Activated CD8-positive, alpha-beta memory T cell treated with anti-CD3 and anti-CD28 coated beads, Interleukin-2, amount 10 ng/mL, durations not matched to agents 7 days and 5 days (primary cell): ENCODE measurements around the gene ELK3. TPM values are rescaled to one million over a fixed set of nuclear protein-coding genes. Genes with fewer than 3 reads are reported as not detected.
A peak's percentile ranks its signal among the peaks of the same experiment; 100 is the strongest.

Experiments used
- ATAC-seq: fragments of 150-1000 bp; cut with Tn5 transposase; one replicate; pipeline ENCODE4 v1.10.0; 2021; ENCODE audit warnings: moderate library complexity
- CTCF ChIA-PET: fragments of 350-600 bp; sonication (Branson Sonifier 250); formaldehyde crosslinking; loops from one replicate; lab custom pipeline; 2021; ENCODE audit warnings: antibody characterized with exemption; lab: Charles Lee
- DNase-seq: peaks from one replicate; pipeline ENCODE4 v3.0.0-alpha.2; 2020
- H3K27ac Mint-ChIP-seq: one replicate; pipeline ENCODE4 v1.8.0; 2021; ENCODE audit warnings: mild to moderate bottlenecking, mixed read lengths
- H3K27me3 Mint-ChIP-seq: one replicate; pipeline ENCODE4 v1.8.0; 2021; ENCODE audit warnings: mixed read lengths
- H3K36me3 Mint-ChIP-seq: one replicate; pipeline ENCODE4 v1.8.0; 2021; ENCODE audit warnings: mild to moderate bottlenecking, mixed read lengths
- H3K4me1 Mint-ChIP-seq: one replicate; pipeline ENCODE4 v1.8.0; 2021; ENCODE audit warnings: mixed read lengths
- H3K4me3 Mint-ChIP-seq: one replicate; pipeline ENCODE4 v1.8.0; 2021; ENCODE audit warnings: mild to moderate bottlenecking, moderate library complexity, mixed read lengths
- H3K9me3 Mint-ChIP-seq: one replicate; pipeline ENCODE4 v1.8.0; 2022; ENCODE audit warnings: low read depth, mixed read lengths
- total RNA-seq, 2 experiments: library from RNA; stranded (reverse); gene quantifications; one replicate each; pipeline ENCODE4 v1.2.3, GENCODE V29; 2021

Gene ELK3
- total RNA-seq, 2 experiments from 2014 or later = 16.1 to 17.1 TPM

DNA sequence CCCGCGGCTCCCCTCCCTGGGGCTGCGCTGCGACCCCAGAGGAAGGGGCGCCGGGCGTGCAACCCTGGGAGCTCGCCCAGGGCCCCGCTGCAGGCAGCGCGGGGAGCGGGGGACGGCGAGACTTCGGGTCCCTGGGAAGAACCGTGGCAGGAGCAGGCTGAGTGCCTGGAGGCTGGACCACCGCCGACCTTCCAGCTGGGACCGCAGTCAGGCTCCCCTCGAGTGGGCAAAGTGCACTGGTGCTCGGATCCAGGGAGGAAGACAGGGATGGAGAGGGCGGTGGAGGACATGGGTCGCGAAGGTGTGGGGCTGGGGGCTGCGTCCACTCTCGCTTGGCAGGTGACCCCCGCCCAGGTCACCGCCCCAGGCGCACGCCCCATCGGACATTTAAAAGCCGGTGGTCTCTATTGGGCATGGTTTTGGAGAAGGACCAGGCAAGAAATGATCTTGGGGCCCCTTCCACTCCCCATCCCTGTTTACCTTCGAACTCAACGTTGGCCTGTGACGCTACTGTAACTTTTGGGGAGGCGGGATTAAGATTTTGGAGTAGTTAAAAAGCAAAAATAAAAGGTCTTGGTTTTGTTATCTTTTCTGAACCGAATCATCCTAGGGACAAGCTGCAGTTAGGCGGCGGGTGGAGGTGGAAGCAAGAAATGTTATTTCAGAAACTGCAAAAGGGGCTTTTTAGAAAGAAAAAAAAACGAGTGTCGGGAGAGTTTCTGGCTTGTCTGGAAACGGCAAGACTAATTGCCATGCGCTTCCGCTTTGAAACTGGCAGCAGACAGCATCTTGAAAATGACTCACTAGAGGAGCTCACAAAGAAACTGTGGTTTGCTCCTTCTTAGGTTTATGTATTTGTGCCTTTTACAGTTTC is 1.0 kb downstream of the ELK3 start:
- Mint-ChIP-seq H3K36me3 (peaks cover 3% of the 10 kb centered on the region), H3K27me3 (no peaks in the 10 kb centered on the region), H3K9me3 (no peaks in the 10 kb centered on the region), H3K4me1 (peaks cover 40% of the 10 kb centered on the region), H3K27ac (peak overlapping the region; percentile 97), H3K4me3 (peak overlapping the region; percentile 97)
- CTCF ChIA-PET = interaction anchor here (0.9 to 2.0 kb wide), 6 partner anchors 10 to 159 kb away, joined by 3 to 15 read pairs (median 6); partner anchors contain the start of gene LTA4H
- DNase-seq (peak; percentile 85), ATAC-seq (peak; percentile 74)

DNA sequence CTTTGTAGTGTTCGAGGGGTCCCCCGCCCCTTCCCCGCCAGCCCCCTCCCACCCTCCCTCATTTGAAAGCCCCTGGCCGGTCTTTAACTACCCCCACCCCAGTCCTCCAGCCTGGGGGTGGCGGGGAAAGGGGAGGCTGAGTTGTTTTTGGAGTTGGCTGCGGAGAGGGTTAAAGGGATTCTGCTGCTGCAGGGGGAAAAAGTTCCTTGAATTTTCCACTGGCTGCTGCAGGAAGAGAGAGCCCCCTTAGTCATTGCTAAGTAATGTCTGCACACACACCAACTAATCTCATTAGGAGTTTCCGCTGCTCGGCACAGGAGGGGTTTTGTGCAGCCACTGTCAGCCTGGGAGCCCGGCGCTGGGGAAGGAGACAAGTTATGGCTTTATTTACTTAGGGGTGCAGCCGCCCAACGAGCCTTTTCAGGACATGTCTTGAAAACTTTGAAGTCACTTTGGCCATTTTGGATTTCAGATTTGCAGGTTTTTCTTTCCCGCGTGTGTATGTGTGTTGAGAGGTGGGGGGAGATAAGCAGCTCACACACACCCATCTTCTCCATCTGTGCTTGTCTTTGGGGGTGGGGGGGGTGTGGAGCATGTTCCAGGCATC is 1.8 kb downstream of the ELK3 start:
- ATAC-seq (peak; percentile 4), DNase-seq (peak; percentile 61)
- Mint-ChIP-seq H3K27me3 (no peaks in the 10 kb centered on the region), H3K27ac (peak overlapping the region; percentile 97), H3K9me3 (no peaks in the 10 kb centered on the region), H3K4me3 (peak overlapping the region; percentile 97), H3K36me3 (peaks cover 5% of the 10 kb centered on the region), H3K4me1 (peaks cover 40% of the 10 kb centered on the region)
- CTCF ChIA-PET = interaction anchor here (0.9 to 2.0 kb wide), 6 partner anchors 10 to 160 kb away, joined by 3 to 15 read pairs (median 6); partner anchors contain the start of gene LTA4H

DNA sequence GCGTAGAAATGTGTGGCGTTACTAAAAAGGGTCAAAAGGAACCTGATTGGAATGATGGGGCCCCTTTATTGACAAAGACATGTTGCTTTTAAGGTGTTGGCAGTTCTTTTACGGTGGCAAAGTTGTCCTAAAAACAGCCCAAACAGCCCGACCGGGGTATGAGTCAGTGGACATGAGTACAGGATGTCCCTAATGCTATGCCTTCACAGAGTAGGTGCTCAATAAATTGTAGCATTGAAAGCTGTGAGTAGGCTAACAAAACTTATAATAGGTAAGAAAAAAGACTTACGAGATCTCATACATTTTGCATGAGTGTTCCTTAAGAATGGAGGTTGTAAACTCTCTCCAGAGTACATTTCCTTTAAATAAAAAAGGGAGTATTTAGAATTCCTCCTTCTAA is 2.6 kb downstream of the ELK3 start:
- Mint-ChIP-seq H3K4me1 (peaks cover 40% of the 10 kb centered on the region), H3K27ac (peak overlapping the region; percentile 97), H3K9me3 (no peaks in the 10 kb centered on the region), H3K4me3 (peak overlapping the region; percentile 97), H3K36me3 (peaks cover 5% of the 10 kb centered on the region), H3K27me3 (no peaks in the 10 kb centered on the region)
- ATAC-seq (no peak), DNase-seq (no peak)
- CTCF ChIA-PET = interaction anchor here (1.1 to 2.5 kb wide), 2 partner anchors 18 to 161 kb away, joined by 4 to 8 read pairs; partner anchors contain the start of gene LTA4H

DNA sequence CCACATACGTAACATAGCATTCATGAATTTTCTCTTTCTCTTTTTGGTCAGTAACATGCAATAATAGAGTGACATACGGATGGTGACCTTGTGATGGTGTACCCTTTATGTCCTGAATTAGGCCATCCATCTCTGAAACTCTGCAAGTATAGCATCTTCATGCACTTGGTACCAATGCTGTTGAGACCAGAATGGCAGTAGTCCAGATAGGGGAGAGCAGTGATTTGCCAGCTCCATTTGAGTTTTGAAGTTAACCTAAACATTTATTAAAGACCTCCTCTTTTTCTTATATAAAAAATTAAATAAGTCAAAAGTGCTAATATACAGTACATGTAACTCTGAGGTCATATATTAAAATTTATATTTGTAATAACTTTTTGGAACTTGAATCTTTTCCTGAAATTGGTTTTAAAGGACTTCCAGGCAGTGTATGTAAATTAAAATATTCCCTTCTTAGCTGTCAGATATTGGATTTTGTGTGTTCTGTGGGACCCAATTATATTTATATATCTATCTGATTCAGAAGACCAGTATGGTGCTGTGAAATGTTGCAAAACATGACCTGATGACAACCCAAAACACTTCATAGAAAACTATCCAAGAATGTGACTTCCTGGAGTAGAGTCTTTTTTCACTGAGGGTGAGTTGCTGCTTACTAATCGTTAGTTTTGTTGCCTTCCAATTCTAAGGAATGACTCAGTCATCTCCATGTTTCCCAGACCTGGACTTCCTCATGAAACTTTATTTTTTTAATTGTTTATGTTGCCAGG is 3.5 kb downstream of the ELK3 start:
- peak overlapping the region; percentile 44 for H3K27ac Mint-ChIP-seq
- H3K4me3 Mint-ChIP-seq = no peak overlapping the region
- DNase-seq (no peak), ATAC-seq (no peak)
- H3K36me3 Mint-ChIP-seq = peaks cover 10% of the 10 kb centered on the region
- CTCF ChIA-PET = interaction anchor here (1.3 to 2.5 kb wide), 2 partner anchors 11 to 17 kb away, joined by 3 to 8 read pairs; no protein-coding TSS in a partner anchor
- no peaks in the 10 kb centered on the region for H3K27me3 Mint-ChIP-seq
- H3K4me1 Mint-ChIP-seq = peaks cover 45% of the 10 kb centered on the region
- no peaks in the 10 kb centered on the region for H3K9me3 Mint-ChIP-seq

DNA sequence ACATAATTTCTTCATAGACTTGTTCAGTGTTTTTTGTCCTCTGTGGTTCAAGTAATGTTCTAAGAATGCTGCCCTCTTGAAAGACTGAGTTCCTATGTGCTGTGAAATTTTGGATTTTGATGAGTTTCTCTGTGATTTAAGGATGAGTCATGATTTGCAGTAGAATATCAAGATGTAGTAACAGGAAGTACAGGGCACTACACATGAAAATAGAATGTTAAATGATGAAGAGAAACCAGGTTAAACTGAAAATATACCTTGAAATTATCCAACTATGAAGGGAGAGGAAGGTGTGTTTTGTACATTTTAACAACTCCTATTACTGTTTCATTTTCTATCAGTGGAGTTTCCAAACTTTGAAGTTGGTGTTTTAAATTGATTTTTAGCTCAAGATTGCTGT is 4.8 kb downstream of the ELK3 start:
- DNase-seq (no peak), ATAC-seq (peak; percentile 17)
- CTCF ChIA-PET = interaction anchor here (0.9 to 2.5 kb wide), 5 partner anchors 12 to 201 kb away, joined by 3 to 8 read pairs (median 3); partner anchors contain the start of gene CDK17
- H3K27ac Mint-ChIP-seq = peak overlapping the region; percentile 42
- no peaks in the 10 kb centered on the region for H3K9me3 Mint-ChIP-seq
- peaks cover 18% of the 10 kb centered on the region for H3K36me3 Mint-ChIP-seq
- H3K4me3 Mint-ChIP-seq = peak overlapping the region; percentile 2
- H3K4me1 Mint-ChIP-seq = peaks cover 39% of the 10 kb centered on the region
- H3K27me3 Mint-ChIP-seq = no peaks in the 10 kb centered on the region

DNA sequence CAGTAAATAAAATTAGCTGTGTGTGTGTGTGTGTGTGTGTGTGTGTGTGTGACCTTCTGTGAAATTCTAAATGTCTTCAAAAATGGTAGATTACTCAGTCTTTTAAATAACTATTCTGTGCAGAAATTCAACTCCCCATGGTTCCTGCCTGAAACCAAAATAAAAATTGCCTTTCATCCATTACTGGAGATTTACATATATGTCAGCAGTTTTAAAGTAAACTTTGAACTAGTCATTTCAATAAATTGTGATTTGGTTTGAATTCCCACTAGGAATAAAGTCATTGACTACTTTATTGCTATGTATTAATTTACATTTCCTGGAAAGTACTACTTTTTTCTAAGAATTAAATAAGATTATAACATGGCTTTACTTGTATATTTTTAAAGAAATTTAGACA is 5.3 kb downstream of the ELK3 start:
- Mint-ChIP-seq H3K27me3 (no peaks in the 10 kb centered on the region), H3K4me3 (no peak overlapping the region), H3K36me3 (peaks cover 19% of the 10 kb centered on the region), H3K9me3 (no peaks in the 10 kb centered on the region), H3K4me1 (peaks cover 38% of the 10 kb centered on the region), H3K27ac (peak overlapping the region; percentile 42)
- DNase-seq (no peak), ATAC-seq (no peak)
- CTCF ChIA-PET = interaction anchor here (1.4 to 1.6 kb wide), 2 partner anchors 14 to 201 kb away, joined by 3 to 5 read pairs; partner anchors contain the start of gene CDK17

DNA sequence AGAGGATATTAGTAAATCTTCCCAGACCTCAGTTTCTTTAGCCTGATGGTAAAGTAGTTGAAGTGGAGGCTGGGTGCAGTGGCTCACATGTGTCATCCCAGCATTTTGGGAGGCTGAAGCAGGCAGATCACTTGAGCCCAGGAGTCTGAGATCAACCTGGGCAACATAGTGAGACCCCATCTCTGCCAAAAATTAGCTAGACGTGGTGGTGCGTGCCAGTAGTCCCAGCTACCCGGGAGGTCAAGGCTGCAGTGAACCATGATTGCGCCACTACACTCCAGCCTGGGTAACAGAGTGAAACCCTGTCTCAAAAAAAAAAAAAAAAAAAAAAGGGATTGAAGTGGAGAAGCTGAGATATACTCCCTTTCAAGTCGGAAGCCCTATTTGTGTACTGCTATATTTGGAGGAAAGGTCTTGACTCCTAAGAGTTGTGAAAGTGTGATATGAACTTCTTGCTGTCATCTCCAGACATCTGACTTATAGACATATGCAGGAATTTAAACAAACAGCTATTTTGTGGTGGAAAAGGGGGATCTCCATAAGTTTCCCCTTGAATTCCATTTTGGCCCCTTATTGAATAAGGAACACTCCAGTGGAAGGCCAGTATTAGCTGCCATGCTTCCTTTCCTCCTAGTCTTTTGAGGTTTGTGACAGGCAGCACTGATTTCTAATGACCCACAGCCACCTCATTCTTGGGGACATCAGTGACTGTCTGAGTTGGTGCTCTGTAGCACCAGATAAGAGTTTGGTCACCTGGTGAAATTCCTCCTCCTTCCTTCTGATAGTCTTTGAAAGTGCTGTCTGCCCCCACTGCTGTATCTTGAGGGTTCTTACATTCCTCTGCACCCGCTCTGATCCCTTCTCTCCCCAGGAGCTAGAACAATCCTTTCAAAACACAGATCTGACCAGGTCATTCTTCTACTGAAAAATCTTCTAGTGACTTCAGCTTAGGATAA is 7.4 kb downstream of the ELK3 start:
- Mint-ChIP-seq H3K27ac (no peak overlapping the region), H3K9me3 (no peaks in the 10 kb centered on the region), H3K27me3 (no peaks in the 10 kb centered on the region), H3K4me3 (no peak overlapping the region), H3K36me3 (peaks cover 31% of the 10 kb centered on the region), H3K4me1 (peaks cover 50% of the 10 kb centered on the region)
- ATAC-seq (no peak), DNase-seq (no peak)
- CTCF ChIA-PET = interaction anchor here (0.7 to 1.2 kb wide), 3 partner anchors 11 to 85 kb away, joined by 3 to 5 read pairs (median 4); no protein-coding TSS in a partner anchor

DNA sequence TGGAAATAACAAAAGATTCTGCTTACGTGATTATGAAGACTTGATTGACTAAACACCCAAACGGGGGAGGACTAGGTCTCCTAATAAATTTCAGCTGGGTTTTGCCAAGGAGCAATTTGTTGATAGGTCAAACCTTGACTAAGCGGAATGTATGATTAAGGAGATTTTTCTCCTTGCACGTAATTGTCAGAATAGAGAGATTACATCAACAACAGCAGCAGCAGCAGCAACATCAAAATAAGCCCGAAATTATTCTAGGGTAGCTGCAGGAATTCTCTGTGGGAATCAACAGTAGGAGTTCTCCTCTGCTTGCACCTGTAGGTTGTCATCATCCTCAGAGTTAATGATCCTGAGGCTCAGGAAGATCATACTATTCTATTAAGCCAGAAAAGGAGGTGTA is 10.2 kb downstream of the ELK3 start:
- ATAC-seq (no peak), DNase-seq (no peak)
- CTCF ChIA-PET = interaction anchor here (3.6 kb wide), 1 partner anchor 11 kb away, joined by 12 read pairs; no protein-coding TSS in a partner anchor
- Mint-ChIP-seq H3K4me3 (no peak overlapping the region), H3K36me3 (peaks cover 31% of the 10 kb centered on the region), H3K9me3 (no peaks in the 10 kb centered on the region), H3K27me3 (no peaks in the 10 kb centered on the region), H3K4me1 (peaks cover 48% of the 10 kb centered on the region), H3K27ac (no peak overlapping the region)

DNA sequence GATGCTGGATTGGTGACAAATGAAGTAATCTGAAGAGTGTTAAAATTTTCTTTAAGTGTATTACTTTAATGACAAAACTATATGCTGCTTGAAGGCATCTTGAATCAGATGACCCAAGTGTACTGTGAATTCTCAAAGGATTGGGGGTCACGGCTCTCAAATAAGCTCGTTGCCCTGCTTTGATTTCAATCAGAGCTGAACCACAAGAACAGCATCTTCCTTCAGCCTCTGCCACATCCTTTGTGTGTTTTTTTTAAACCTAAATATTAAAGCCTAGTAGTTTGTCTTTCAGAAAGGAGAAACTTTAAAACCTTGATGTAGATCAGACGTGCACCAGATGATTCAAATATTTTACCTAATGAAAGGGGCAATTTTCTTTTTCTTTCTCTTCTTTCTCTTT is 11.7 kb downstream of the ELK3 start:
- ATAC-seq = peak; percentile 15
- no peaks in the 10 kb centered on the region for H3K9me3 Mint-ChIP-seq
- DNase-seq = no peak
- H3K27ac Mint-ChIP-seq = peak overlapping the region; percentile 9
- peaks cover 58% of the 10 kb centered on the region for H3K4me1 Mint-ChIP-seq
- peaks cover 28% of the 10 kb centered on the region for H3K36me3 Mint-ChIP-seq
- CTCF ChIA-PET = interaction anchor here (0.6 to 3.6 kb wide), 3 partner anchors 10 to 119 kb away, joined by 3 to 12 read pairs (median 4); no protein-coding TSS in a partner anchor
- H3K27me3 Mint-ChIP-seq = no peaks in the 10 kb centered on the region
- no peak overlapping the region for H3K4me3 Mint-ChIP-seq

DNA sequence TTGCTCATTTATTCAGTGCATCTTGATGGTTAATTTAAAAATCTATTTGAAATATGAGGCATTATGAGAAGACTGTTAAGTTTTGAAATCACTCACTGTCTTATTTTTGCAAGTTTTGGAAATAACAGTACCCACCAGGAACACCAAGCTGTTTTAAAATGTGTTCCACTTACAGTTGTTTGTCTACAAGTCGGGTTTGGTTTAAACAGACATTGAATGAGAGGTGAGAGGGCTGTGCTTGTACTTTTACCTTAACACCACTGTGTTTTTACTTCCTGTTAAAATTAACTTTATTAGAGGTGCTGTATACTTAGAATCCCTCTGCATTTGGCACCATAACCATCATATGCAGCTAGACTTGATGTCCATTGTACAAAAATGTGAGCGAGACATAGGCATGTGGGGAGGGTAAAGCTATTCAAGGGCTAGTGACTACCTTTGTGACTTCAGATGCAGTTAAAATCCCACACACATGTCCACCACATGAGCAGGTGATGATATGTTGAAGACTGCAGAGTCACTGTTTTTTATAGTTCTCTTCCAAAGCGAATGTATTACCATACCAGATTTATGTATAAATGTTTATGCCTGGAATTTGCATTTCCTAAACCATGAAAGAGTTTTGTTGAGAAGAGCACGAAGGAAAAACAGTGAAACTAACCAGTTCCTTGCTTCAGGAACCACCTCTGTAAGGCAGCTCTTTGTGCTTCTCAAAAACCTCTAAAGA is 12.9 kb downstream of the ELK3 start:
- ATAC-seq = no peak
- no peak overlapping the region for H3K4me3 Mint-ChIP-seq
- H3K27me3 Mint-ChIP-seq = no peaks in the 10 kb centered on the region
- H3K27ac Mint-ChIP-seq = peak overlapping the region; percentile 4
- DNase-seq = no peak
- peaks cover 63% of the 10 kb centered on the region for H3K4me1 Mint-ChIP-seq
- H3K9me3 Mint-ChIP-seq = no peaks in the 10 kb centered on the region
- peaks cover 25% of the 10 kb centered on the region for H3K36me3 Mint-ChIP-seq
- CTCF ChIA-PET = interaction anchor here (1.3 kb wide), 1 partner anchor 8 kb away, joined by 7 read pairs; no protein-coding TSS in a partner anchor

DNA sequence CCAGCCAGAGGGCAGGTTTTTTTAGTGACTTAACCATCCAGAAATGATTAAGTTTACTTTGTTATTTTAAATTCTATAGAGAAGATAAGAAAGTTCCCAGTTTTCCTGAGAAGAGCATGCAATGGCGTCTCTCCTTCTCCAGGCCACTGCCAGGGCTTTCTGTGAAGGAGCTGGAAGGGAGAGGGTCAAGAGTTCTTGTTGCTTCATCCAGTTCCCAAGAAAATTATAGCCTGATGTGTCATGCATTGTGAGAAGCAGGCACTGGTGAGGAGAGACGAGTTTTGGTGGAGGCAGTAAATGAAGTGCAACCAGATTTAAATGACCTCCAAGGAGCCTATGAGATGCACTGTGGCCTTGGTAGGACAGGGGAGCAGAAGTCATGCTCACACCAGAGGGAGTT is 14.2 kb downstream of the ELK3 start:
- H3K4me3 Mint-ChIP-seq = no peak overlapping the region
- no peak for ATAC-seq
- no peak overlapping the region for H3K27ac Mint-ChIP-seq
- H3K36me3 Mint-ChIP-seq = peaks cover 18% of the 10 kb centered on the region
- CTCF ChIA-PET = interaction anchor here (8.9 kb wide), 1 partner anchor 142 kb away, joined by 92 read pairs; no protein-coding TSS in a partner anchor
- no peak for DNase-seq
- no peaks in the 10 kb centered on the region for H3K9me3 Mint-ChIP-seq
- H3K27me3 Mint-ChIP-seq = no peaks in the 10 kb centered on the region
- H3K4me1 Mint-ChIP-seq = peaks cover 73% of the 10 kb centered on the region
